GM18907 (cell line): ENCODE results near the gene DDOST.

Experiments
- ATAC-seq: cut with Tn5 transposase; IDR thresholded peaks from one replicate; pipeline ENCODE4 v1.9.1; 2021; ENCODE audit warnings: mild to moderate bottlenecking, moderate library complexity; ENCODE audit not compliant: unreplicated experiment

Gene DDOST

DNA sequence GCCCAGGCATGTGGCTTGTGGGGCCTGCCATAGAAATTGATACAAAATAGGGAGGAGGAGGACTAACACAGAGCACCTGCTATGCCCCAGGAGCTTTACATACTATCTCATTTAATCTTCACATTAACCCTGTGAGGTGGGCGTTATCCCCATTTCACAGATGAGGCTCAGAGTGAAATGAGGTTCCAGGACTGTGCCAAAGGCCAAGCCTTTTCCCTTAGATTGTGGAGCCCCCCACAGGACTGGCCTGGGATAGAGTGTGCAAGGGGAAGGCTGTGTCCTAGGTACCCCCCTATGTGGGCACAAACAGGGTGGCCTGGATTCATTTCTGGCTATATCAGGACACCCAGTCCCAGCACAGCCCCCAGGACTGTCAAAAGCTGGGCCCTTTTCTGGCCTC is 2.2 kb upstream of the DDOST start:
- no peak for ATAC-seq

DNA sequence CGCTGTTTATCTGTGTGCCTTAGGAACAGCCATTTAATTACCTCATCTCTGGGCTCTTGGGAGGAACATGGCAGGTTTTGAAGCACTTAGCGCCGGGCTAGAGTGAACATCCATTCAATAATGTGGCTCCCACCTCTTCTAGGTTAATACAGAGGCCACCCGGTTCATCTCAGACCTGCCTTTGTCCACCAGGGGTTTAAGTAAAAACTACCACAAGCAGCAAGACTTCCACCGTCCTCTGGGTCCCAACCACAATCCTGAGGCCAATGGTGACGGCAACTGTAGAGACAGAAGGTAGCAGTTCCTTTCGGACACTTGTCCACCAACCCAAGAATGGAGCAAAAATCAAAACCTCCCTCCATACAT is 924 bp upstream of the DDOST start:
- no peak for ATAC-seq

- ATAC-seq = peak; percentile 3
Observed at GRCh38 chr1:20660847-20661206, 342 bp downstream of the DDOST start.

GRCh38 chr1:20660363-20660762 is 806 bp downstream of the DDOST start:
- ATAC-seq = no peak

DNA sequence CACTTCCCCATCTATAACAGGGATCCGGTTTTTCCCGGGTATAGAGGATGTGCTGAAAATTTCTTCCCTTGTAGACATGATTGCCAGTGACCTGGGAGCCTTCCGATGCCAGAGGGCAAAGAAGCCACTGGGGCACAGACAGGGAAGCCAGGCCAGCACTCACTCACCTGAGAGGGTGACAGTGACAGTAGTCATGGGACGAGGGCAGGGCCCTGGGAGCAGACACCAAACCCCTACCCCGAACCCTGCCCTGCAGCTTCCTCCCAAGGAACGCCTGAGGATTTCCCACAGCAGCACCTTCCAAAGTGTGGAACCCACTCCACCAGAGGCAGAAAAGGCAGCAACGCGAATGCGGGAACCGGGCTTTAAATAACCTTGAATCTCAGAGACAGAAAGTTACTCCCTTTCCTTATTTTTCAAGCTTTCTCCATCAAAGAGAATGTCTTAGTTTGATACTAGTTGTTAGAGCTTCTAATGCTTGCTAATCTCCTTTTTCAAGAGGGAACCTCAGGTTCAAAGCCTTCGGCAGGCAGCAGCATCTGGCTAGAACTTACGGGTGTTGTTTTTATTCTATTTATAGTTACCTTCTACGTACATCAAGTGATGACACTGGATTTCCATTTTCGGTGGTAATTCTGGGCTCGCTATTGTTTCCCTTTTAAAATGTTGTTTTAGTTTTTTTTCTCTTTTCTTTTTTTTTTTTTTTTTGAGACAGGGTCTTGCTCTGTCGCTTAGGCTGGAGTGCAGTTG is 2.8 kb downstream of the DDOST start:
- no peak for ATAC-seq

DNA sequence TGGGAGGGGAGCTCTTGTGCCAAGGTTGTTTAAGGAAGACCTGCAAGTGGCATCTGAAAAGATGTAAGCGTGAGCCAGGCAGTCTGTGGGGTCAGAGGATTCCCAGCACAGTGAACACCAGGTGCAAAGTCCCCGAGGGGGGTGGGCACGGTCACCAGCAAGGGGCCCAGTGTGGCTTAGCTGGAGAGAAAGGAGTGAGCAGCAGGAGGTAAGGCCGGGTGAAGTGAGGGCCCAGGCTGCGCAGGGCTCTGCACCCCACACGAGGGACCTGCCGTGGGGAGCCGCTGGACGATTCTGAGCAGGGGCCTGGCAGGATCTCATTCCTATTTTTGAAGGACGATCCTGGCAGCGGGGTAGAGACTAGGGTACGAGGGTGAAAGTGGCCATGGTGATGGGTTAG is 4.1 kb downstream of the DDOST start:
- ATAC-seq = no peak

DNA sequence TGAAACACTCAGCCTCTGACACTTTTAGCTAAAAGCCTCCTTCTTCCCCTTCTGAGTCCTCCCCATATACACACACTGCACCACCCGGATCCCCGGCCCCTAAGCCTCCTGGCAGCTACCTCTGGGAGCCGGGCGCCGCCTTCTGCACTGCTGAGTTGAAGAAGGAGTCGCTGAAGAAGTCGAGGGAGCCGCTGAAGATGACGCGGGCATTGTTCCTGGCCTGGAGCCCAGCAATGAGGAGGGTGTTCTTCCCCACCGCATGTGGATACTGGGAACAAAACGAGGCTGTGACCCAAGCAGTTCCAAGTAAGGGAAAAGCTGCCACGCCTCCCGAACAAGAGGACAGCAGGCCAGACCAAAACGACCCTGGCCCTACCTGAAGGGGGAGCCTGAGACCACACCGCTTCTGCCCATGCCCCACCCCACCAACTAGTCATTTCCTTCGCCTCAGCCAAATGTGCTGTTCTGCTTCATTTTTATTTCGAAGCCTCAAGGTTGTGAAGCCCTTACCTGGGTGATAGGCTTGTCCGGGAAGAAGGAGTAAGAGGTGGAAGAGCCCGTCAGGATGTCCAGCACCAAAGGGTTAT is 7.0 kb downstream of the DDOST start:
- no peak for ATAC-seq

DNA sequence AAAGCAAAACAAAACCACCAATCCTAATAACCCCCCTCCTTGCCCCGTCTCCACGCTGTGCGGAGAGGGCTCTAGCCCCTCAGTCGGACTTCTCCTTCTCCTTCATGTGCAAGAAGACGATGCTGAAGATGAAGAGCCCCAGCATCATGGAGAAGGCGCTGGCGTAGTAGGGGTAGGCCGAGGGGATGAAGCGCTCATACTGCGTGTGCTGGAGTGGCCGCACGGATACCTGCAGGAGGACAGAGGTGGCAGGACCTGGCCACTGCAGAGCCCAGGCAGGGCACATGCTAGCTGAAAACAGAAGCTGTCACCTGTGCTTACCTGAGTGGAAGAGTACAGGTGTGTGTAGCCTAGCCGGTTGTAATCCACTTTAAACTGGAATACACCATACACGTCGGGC is 8.9 kb downstream of the DDOST start:
- no peak for ATAC-seq

GRCh38 chr1:20648946-20649345 is 12.2 kb downstream of the DDOST start:
- no peak for ATAC-seq

GRCh38 chr1:20648438-20648837 is 12.7 kb downstream of the DDOST start:
- no peak for ATAC-seq

GRCh38 chr1:20645414-20645813 is 15.8 kb downstream of the DDOST start:
- no peak for ATAC-seq

DNA sequence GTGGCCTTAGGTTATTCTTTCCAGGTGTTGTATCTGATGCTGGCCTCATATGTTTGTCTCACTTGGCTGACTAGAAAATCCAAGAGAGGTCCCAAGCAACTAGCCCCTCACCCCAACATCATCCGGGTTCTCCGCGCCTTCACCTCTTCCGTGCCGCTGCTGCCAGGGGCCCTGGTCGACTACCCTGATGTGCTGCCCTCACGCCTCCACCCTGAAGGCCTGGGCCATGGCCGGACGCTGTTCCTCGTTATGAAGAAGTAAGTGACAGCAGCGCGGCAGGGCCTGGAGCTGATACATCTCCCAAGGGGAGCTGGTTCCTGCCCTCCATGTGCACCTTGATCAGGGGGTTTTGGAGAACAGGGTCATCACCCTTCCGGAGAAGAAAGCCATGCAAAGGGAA is 16.8 kb downstream of the DDOST start:
- no peak for ATAC-seq

DNA sequence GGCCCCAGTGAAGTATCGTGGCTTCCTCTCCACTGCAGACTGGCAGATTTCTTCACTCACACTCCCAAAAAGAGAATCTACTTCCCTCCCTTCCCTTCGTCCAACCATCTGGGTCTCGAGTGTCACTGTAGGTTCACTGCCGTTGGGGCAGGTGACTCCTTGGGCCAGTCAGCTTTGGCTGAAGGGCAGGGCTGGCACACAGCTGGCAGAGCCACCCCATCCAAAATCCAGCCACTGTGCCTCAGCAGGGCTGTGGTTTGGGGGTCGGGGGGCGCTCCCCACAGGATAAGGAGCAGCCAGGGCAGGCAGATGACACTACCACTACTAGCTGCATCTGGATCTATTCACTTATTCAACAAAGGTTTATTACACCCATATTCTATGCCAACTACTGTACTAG is 18.1 kb downstream of the DDOST start:
- no peak for ATAC-seq

GRCh38 chr1:20641975-20642374 is 19.2 kb downstream of the DDOST start:
- no peak for ATAC-seq

DNA sequence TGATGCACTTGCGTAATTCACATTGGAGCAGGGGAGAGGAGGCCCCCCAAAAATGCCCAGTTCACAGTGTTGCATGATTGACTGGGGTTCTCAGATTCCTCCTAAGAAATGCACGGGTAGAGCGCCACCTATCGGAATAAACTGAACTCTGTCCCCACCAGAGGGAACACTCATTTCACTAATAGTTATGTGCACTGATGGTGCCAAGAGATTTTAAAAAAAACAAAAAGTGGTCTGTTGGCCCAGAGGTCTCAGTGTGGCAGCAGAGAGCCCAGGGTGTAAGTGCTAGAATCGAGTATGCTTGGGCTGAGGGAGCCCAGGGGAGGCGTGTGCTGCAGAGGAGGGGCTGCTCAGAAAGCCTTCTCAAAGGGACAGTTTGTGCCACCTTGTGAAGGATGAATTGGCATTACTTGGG is 21.0 kb downstream of the DDOST start:
- no peak for ATAC-seq

GRCh38 chr1:20636785-20637347 is 24.3 kb downstream of the DDOST start:
- ATAC-seq = no peak

DNA sequence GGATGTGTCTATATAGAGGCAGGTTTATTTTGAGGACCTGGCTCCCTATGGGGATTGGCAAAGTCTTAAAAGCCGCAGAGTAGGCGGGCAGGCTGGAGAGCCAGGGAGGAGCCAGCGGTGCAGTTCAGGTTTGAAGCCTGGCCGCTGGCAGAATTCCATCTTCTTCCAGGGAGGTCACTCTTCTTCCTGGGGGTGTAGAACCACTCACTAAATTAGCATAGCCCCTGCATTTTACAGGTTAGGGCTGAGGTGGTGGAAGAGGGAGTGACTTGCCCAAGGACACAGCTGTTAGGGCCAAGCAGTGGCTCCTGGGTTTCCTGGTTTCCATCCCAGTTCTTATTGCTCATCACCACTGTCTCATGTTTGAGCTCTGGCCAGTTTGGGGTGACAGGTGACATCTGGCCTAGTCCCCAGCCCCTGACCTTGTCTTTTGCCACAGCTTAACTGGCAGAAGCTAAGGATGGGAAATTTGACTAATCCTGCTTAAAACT is 26.5 kb downstream of the DDOST start:
- ATAC-seq = no peak

GRCh38 chr1:20634065-20634593 is 27.0 kb downstream of the DDOST start:
- no peak for ATAC-seq

- peak; percentile 53 for ATAC-seq
Observed at GRCh38 chr1:20633190-20634064, 27.7 kb downstream of the DDOST start, which contains the start of gene PINK1. TSS of gene PINK1 (plus strand) at chr1:20633458. CDS start at chr1:20633549, 91 bp downstream.

DNA sequence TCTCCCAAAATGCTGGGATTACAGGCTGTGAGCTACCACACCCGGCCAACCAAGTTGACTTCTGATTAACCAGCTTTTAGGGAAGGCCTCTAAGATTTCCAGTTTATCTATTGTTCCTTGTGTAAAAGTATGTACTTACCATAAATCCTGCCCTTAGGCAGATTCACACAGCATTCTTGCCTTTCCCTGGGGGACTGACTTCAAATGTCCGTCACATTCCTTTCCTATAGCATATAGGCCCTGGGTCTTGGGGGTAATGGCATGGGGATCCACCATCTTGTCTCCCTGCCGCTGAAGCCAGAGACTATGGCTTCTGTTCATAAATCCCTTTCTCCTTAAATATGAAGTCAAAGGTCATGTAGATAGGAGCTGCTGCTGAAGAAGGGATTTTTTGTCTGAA is 28.8 kb downstream of the DDOST start:
- ATAC-seq = no peak

DNA sequence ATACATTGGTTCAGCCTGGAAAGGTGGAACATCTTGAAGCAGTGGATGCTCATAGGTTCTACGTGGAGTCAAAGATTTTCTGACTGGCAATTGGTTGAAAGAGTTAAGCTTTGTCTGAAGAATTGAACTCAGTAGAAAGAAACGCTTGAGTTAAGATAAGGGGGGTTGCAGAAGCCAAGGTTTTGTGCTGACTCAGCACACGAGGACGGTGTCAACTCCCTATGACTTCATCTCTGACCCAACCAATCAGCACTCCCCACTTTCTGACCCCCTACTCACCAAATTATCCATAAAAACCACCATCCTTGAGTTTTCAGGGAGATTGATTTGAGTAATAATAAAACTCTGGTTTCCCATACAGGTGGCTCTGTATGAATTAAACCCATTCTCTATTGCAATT is 30.4 kb downstream of the DDOST start:
- ATAC-seq = no peak
